Skeletal muscle tissue (tissue), 4 donors: Measurements from ENCODE around the gene SYNE1. TPM values are rescaled to one million over a fixed set of nuclear protein-coding genes. Genes with fewer than 3 reads are reported as not detected.

Experiments
- H3K27ac ChIP-seq: one replicate; pipeline ENCODE4 v1.7.0; 2013; ENCODE audit warnings: mild to moderate bottlenecking, low read depth, low read length, inconsistent platforms
- H3K27me3 ChIP-seq, 3 donors: one replicate each; pipeline ENCODE4 v1.7.0; 2013; ENCODE audit warnings: low read length in 3 of 3; ENCODE audit not compliant: control insufficient read depth in 3 of 3, insufficient read depth in 3 of 3
- H3K36me3 ChIP-seq, 3 donors: one replicate each; pipeline ENCODE4 v1.7.0; 2013; ENCODE audit warnings: low read length in 3 of 3; ENCODE audit not compliant: control insufficient read depth in 3 of 3, insufficient read depth in 3 of 3
- H3K4me1 ChIP-seq, 3 donors: one replicate each; pipeline ENCODE4 v1.7.0; 2013; ENCODE audit warnings: low read length in 3 of 3, mild to moderate bottlenecking in 3 of 3; ENCODE audit not compliant: control insufficient read depth in 3 of 3, insufficient read depth in 3 of 3
- H3K4me3 ChIP-seq, 3 donors: one replicate each; pipeline ENCODE4 v1.7.0; 2013; ENCODE audit warnings: low read length in 3 of 3
- H3K9ac ChIP-seq, 3 donors: one replicate each; pipeline ENCODE4 v1.7.0; 2013; ENCODE audit warnings: low read length in 3 of 3, mild to moderate bottlenecking in 3 of 3, moderate library complexity in 2 of 3, low read depth in 1 of 3
- H3K9me3 ChIP-seq, 3 donors: one replicate each; pipeline ENCODE4 v1.7.0; 2013; ENCODE audit warnings: low read length in 3 of 3; ENCODE audit not compliant: control insufficient read depth in 3 of 3
- total RNA-seq: library from RNA; depleted of rRNA; stranded (reverse); fragments of >200 nt; gene quantifications from one replicate; pipeline ENCODE4 v1.2.3, GENCODE V29; 2014
- donor health status: Osteomylitis.

Gene SYNE1
- total RNA-seq, 1 donor from 2014 or later, result 195 TPM

GRCh38 chr6:152323376-152323775 lies 313.8 kb downstream of the SYNE1 start:
- Histone ChIP-seq H3K9ac (no peak overlapping the region), H3K27me3 (no peaks in the 10 kb centered on the region), H3K27ac (no peak overlapping the region), H3K9me3 (no peaks in the 10 kb centered on the region), H3K4me1 (no peaks in the 10 kb centered on the region), H3K36me3 (peaks cover 29 to 57% (median 55%) of the 10 kb centered on the region in 3 donors), H3K4me3 (no peak overlapping the region)

DNA sequence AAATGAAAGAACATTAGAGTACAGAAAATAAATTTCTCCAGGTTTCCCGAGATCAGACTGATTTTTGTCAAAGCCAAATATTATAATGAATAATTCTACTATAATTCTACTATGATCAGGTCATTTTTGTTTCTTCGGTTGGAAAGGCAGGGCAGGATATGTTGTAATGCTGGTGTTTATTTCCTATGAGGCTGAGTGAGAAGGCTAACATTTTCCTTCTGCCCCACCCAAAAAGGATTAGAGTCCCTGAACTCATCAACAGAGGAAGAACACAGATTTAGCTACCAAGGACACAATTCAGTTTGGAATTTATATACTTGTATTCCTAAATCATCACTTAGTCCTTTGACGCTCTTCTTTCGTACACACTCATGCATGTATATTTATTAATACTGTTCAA lies 318.9 kb downstream of the SYNE1 start:
- Histone ChIP-seq H3K27me3 (no peaks in the 10 kb centered on the region), H3K4me3 (no peak overlapping the region), H3K4me1 (no peaks in the 10 kb centered on the region), H3K36me3 (peaks cover 27 to 64% (median 60%) of the 10 kb centered on the region in 3 donors), H3K9me3 (no peaks in the 10 kb centered on the region), H3K27ac (no peak overlapping the region), H3K9ac (no peak overlapping the region)

DNA sequence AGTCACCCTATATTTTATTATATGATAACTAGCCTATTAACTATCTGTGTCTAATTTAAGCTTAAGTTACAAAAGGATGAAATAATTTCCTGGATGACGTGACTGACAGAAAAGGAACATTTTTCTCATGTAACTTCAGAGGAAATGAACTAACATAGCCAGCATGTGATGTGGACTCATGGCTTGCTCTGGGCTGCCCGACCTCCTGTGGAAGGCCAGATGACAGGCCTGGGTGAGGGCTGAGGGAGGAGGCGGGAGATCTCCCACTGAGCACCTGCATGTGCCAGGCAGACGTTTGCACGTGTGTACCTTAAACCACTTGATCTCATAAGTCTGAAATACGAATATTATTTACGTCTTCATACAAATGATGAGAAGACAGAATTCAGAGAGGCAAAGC lies 321.1 kb downstream of the SYNE1 start:
- Histone ChIP-seq H3K9me3 (no peaks in the 10 kb centered on the region), H3K36me3 (peaks cover 23 to 52% (median 52%) of the 10 kb centered on the region in 3 donors), H3K9ac (no peak overlapping the region), H3K4me3 (no peak overlapping the region), H3K27me3 (no peaks in the 10 kb centered on the region), H3K27ac (peak overlapping the region; percentile 49), H3K4me1 (no peaks in the 10 kb centered on the region)

- Histone ChIP-seq H3K27ac (no peak overlapping the region), H3K9ac (no peak overlapping the region), H3K9me3 (no peaks in the 10 kb centered on the region), H3K27me3 (no peaks in the 10 kb centered on the region), H3K4me3 (no peak overlapping the region), H3K36me3 (peaks cover 29 to 60% (median 59%) of the 10 kb centered on the region in 3 donors), H3K4me1 (no peaks in the 10 kb centered on the region)
Observed at GRCh38 chr6:152314483-152314832, 322.7 kb downstream of the SYNE1 start.

DNA sequence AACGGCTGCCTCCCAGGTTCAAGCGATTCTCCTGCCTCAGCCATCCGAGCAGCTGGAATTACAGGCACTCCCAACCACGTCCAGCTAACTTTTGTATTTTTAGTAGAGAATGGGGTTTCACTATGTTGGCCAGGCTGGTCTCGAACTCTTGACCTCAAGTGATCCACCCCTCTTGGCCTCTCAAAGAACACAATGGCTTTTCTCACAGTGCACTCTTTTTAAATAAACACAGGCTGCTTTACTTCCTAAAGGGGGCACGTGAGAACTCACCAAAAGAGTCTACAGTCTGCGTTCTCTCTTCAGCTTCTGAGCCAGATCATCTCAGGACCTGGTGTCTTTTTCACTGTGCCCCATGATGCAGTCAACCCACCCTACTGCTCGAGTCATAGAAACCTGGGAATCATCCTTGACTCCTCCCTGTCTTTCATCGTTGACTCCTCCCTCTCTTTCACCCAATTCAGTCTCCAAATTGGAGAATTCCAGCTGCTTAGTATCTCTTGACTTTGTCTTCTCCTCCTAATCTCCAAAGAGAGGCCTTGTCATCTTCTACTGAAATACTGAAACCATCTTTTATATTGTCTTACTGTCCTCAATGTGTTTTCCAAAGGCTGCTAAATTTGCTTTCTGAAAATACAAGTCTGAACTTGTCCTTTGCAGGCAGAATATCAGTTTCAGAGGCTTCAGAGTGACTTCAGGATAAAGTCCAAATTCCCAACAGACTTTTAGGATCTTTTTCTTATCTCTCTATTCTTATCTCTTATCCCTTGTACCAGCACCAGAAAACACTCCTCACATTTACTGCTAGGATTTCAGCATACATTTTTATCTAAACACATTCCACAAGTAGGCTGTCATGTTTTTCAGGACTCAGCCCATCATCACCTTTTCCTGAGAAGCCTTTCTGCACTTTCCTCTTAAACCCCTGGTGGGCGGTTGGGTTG lies 323.4 kb downstream of the SYNE1 start:
- H3K4me1 ChIP-seq, result no peaks in the 10 kb centered on the region
- H3K9me3 ChIP-seq, result no peaks in the 10 kb centered on the region
- H3K4me3 ChIP-seq, result no peak overlapping the region
- H3K27ac ChIP-seq, result no peak overlapping the region
- peaks cover 30 to 61% (median 58%) of the 10 kb centered on the region in 3 donors for H3K36me3 ChIP-seq
- H3K27me3 ChIP-seq, result no peaks in the 10 kb centered on the region
- H3K9ac ChIP-seq, result no peak overlapping the region

- H3K4me1 ChIP-seq, result no peaks in the 10 kb centered on the region
- no peaks in the 10 kb centered on the region for H3K9me3 ChIP-seq
- H3K27ac ChIP-seq, result no peak overlapping the region
- no peaks in the 10 kb centered on the region for H3K27me3 ChIP-seq
- no peak overlapping the region for H3K9ac ChIP-seq
- no peak overlapping the region for H3K4me3 ChIP-seq
- H3K36me3 ChIP-seq, result peaks cover 35 to 58% (median 55%) of the 10 kb centered on the region in 3 donors
Observed at GRCh38 chr6:152312434-152312833, 324.7 kb downstream of the SYNE1 start.

GRCh38 chr6:152310371-152310954 lies 326.7 kb downstream of the SYNE1 start:
- Histone ChIP-seq H3K9ac (no peak overlapping the region), H3K27ac (no peak overlapping the region), H3K4me1 (no peaks in the 10 kb centered on the region), H3K4me3 (no peak overlapping the region), H3K36me3 (peaks cover 25 to 50% (median 46%) of the 10 kb centered on the region in 3 donors), H3K9me3 (no peaks in the 10 kb centered on the region), H3K27me3 (no peaks in the 10 kb centered on the region)

- peaks cover 25 to 53% (median 46%) of the 10 kb centered on the region in 3 donors for H3K36me3 ChIP-seq
- H3K9me3 ChIP-seq, result no peaks in the 10 kb centered on the region
- H3K27me3 ChIP-seq, result no peaks in the 10 kb centered on the region
- H3K9ac ChIP-seq, result no peak overlapping the region
- no peak overlapping the region for H3K27ac ChIP-seq
- H3K4me1 ChIP-seq, result no peaks in the 10 kb centered on the region
- H3K4me3 ChIP-seq, result no peak overlapping the region
Observed at GRCh38 chr6:152309648-152310047, 327.5 kb downstream of the SYNE1 start.

- peaks cover 25 to 55% (median 44%) of the 10 kb centered on the region in 3 donors for H3K36me3 ChIP-seq
- H3K4me1 ChIP-seq, result no peaks in the 10 kb centered on the region
- no peaks in the 10 kb centered on the region for H3K27me3 ChIP-seq
- H3K9me3 ChIP-seq, result no peaks in the 10 kb centered on the region
- H3K27ac ChIP-seq, result no peak overlapping the region
- H3K4me3 ChIP-seq, result no peak overlapping the region
- H3K9ac ChIP-seq, result no peak overlapping the region
Observed at GRCh38 chr6:152309006-152309405, 328.2 kb downstream of the SYNE1 start.

GRCh38 chr6:152308306-152308705 lies 328.9 kb downstream of the SYNE1 start:
- H3K4me3 ChIP-seq, result no peak overlapping the region
- H3K27ac ChIP-seq, result no peak overlapping the region
- no peaks in the 10 kb centered on the region for H3K9me3 ChIP-seq
- no peaks in the 10 kb centered on the region for H3K27me3 ChIP-seq
- peaks cover 27 to 55% (median 39%) of the 10 kb centered on the region in 3 donors for H3K36me3 ChIP-seq
- H3K9ac ChIP-seq, result no peak overlapping the region
- no peaks in the 10 kb centered on the region for H3K4me1 ChIP-seq
